ENCODE measurements around the gene CAMK4. TPM values are rescaled to one million over a fixed set of nuclear protein-coding genes. Genes with fewer than 3 reads are reported as not detected.

Gene CAMK4
- total and polyA plus RNA-seq, 11 donors: 0.02 to 3.7 (median 0.32) TPM; not detected in 3

GRCh38 chr5:111226556-111226955, 2.4 kb downstream of the CAMK4 start:
- 94 to 98% (median 96%) methylated on average over 6 of the region's 6 CpGs for WGBS, 4 donors
- intact Hi-C loops (cut with DNase I): no loop called here
- DNase-seq: no peak

GRCh38 chr5:111227226-111227782, 3.1 kb downstream of the CAMK4 start:
- DNase-seq (no peak), ATAC-seq (no peak)
- WGBS, 4 donors: 92 to 94% (median 94%) methylated on average over 6 of the region's 6 CpGs
- peak overlapping the region in 1 of 12 donors; percentile 34 for H3K27ac ChIP-seq
- H3K4me3 ChIP-seq: peak overlapping the region in 1 of 12 donors; percentile 67
- no peak for TF ChIP-seq POLR2A (IDR thresholded peaks at IDR 0.05)
- TF ChIP-seq CTCF (IDR thresholded peaks at IDR 0.05): no peak
- H3K36me3 ChIP-seq: no peaks in the 10 kb centered on the region
- H3K27me3 ChIP-seq: peaks cover 0 to 37% (median 14%) of the 10 kb centered on the region in 9 donors
- H3K4me1 ChIP-seq: peaks cover 0 to 16% (median 5%) of the 10 kb centered on the region in 12 donors
- no peaks in the 10 kb centered on the region for H3K9me3 ChIP-seq
- intact Hi-C loops (cut with DNase I): no loop called here

More at GRCh38 chr5:111226556-111226955, 2.4 kb downstream of the CAMK4 start:
- TF ChIP-seq POLR2A (IDR thresholded peaks at IDR 0.05) (no peak), CTCF (IDR thresholded peaks at IDR 0.05) (no peak)
- H3K4me1 ChIP-seq: peaks cover 0 to 16% (median 5%) of the 10 kb centered on the region in 12 donors
- H3K27me3 ChIP-seq: peaks cover 0 to 37% (median 14%) of the 10 kb centered on the region in 9 donors
- H3K27ac ChIP-seq: peak overlapping the region in 1 of 12 donors; percentile 34
- no peak for ATAC-seq
- H3K4me3 ChIP-seq: peak overlapping the region in 1 of 12 donors; percentile 67
- H3K36me3 ChIP-seq: no peaks in the 10 kb centered on the region
- H3K9me3 ChIP-seq: no peaks in the 10 kb centered on the region

GRCh38 chr5:111227801-111228200, 3.6 kb downstream of the CAMK4 start:
- Histone ChIP-seq H3K4me3 (no peak overlapping the region), H3K36me3 (no peaks in the 10 kb centered on the region), H3K4me1 (peaks cover 0 to 16% (median 5%) of the 10 kb centered on the region in 12 donors), H3K27ac (peak overlapping the region in 1 of 12 donors; percentile 34), H3K27me3 (peaks cover 0 to 37% (median 14%) of the 10 kb centered on the region in 9 donors), H3K9me3 (no peaks in the 10 kb centered on the region)
- peak in 1 of 5 donors; percentile 52 for DNase-seq
- ATAC-seq: no peak
- intact Hi-C loops (cut with DNase I): no loop called here
- WGBS, 4 donors: 42 to 56% (median 53%) methylated on average over 4 of the region's 4 CpGs
- TF ChIP-seq POLR2A (IDR thresholded peaks at IDR 0.05) (no peak), CTCF (IDR thresholded peaks at IDR 0.05) (no peak)

GRCh38 chr5:111228520-111229220, 4.5 kb downstream of the CAMK4 start:
- H3K27me3 ChIP-seq: peaks cover 0 to 35% (median 14%) of the 10 kb centered on the region in 9 donors
- H3K27ac ChIP-seq: peak overlapping the region in 1 of 12 donors; percentile 63
- H3K36me3 ChIP-seq: no peaks in the 10 kb centered on the region
- DNase-seq (no peak), ATAC-seq (no peak)
- H3K4me1 ChIP-seq: peaks cover 0 to 13% (median 5%) of the 10 kb centered on the region in 12 donors
- intact Hi-C loops (cut with DNase I): no loop called here
- H3K4me3 ChIP-seq: no peak overlapping the region
- 92 to 100% (median 93%) methylated on average over 2 of the region's 2 CpGs for WGBS, 4 donors
- TF ChIP-seq POLR2A (IDR thresholded peaks at IDR 0.05) (no peak), CTCF (IDR thresholded peaks at IDR 0.05) (no peak)
- H3K9me3 ChIP-seq: no peaks in the 10 kb centered on the region
